T47D (cell line): ENCODE measurements around the gene LMOD2.

Source experiments
- DNase-seq, 2 experiments: peaks; one replicate each; pipeline versions ENCODE4 v3.0.0 to v3.0.0-alpha.2; 2011 to 2012; ENCODE audit warnings: low read depth in 1 of 2, low spot score in 1 of 2
- JUND ChIP-seq: IDR thresholded peaks from 2 replicates; pipeline ENCODE4 v1.6.1; 2012; ENCODE audit warnings: low read depth
- in situ Hi-C: cut with HindIII; loops from 2 replicates; pipeline ENCODE4 v1.10.0; 2016; ENCODE audit warnings: low sequenced_read_pairs, low pct_unique_long_range_greater_than_20kb

Gene LMOD2

GRCh38 chr7:123647106-123647730 lies 8.4 kb upstream of the LMOD2 start:
- no peak for TF ChIP-seq JUND
- no peak for DNase-seq
- in situ Hi-C loops = no loop called here

- in situ Hi-C loops = no loop called here
- no peak for TF ChIP-seq JUND
- DNase-seq = no peak
Measured at GRCh38 chr7:123649964-123650363, 5.7 kb upstream of the LMOD2 start.

DNA sequence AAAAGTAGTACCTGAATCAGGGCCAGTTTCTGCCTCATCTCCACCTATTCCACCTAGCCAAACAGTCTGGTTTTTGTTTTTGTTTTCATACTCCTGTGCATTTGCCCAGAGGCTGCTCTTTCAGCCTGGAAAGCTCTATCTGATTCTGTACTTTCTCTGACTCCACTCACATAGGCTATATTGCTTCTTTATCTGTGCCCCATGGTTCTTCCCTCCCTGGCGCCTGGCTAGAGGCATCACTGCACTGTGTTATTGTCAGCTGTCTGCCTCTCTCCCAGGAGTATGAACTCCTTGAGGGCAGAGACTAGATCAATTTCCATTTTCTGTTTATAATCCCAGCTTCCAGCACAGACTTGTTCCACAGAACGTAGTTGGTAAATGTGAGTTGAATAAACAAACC lies 5.1 kb upstream of the LMOD2 start:
- in situ Hi-C loops = no loop called here
- TF ChIP-seq JUND = no peak

GRCh38 chr7:123652406-123652805 lies 3.3 kb upstream of the LMOD2 start:
- TF ChIP-seq JUND = no peak
- DNase-seq = no peak
- in situ Hi-C loops = no loop called here

More for the DNA sequence above, 5.1 kb upstream of the LMOD2 start:
- DNase-seq = no peak

DNA sequence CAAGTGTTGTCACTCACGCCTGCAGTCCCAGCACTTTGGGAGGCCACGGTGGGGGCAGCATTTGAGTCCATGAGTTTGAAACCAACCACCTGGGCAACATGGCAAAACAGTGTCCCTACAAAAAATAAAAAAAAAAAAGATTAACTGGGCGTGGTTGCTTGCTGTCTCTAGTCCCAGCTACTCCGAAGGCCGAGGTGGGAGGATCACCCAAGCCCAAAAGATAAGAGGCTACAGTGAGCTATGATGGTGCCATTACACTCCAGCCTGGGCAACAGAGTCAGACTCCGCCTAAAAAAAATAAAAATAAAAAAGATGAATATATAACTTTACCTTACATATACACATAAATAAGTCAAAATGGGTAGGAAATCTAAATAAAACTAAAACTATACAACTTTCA lies 2.5 kb upstream of the LMOD2 start:
- no peak for TF ChIP-seq JUND
- no peak for DNase-seq

DNA sequence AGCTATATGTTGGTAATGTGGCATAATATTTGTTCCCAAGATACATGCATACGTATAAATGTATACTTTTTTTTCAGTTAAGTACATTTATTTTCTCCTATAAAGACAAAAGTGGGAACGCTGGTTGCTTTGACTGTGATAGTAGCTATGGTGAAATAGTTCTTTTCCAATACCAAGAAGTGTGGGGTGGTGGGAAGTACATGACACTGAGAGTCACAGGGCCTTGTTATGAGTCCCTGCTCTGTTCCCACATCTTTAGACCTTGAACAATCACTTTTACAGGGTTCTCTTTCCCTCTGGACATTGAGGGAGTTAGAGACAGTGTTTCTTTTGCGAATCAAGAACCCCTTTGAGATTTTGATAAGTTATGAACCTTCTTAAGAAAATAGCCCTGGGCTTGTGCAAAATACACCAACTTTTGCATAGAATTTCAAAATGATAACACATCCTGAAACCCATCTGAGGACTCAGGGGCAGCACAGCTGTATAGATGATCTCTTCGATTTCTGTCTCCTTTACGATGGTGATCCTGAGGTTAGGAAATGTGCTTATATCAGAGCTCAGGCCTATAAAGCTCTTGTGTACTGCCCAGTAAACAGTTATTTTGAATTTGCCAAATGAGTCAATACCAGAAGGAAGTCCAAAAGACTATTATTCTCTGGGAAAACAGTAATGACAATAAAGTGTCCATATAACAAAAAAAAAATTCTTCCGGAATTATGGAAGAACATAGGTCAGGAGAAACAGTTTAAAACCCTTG lies 1.1 kb downstream of the LMOD2 start:
- no peak for TF ChIP-seq JUND
- DNase-seq = no peak
- in situ Hi-C loops = no loop called here

More for the DNA sequence above, 2.5 kb upstream of the LMOD2 start:
- in situ Hi-C loops = no loop called here

DNA sequence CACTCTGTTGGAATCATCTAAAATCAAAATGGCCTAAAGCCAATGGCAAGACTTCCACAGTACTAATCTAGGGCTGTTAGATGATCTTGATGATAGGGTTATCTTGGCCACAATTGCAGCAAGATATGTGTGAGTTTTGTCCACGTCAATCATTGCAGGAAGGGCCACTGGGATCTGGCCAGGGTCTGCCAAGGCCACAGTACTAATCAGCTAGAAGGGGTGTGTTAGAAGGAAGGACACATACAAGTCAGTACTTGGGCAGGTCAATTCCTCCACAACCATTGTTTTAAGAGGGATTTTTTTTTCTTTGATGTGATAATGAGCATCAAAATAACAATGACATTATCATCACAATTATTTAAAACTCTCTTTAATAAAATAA lies 1.6 kb downstream of the LMOD2 start:
- DNase-seq = no peak
- TF ChIP-seq JUND = no peak
- in situ Hi-C loops = no loop called here

GRCh38 chr7:123658023-123658422 lies 2.4 kb downstream of the LMOD2 start:
- in situ Hi-C loops = no loop called here

GRCh38 chr7:123660514-123661354 lies 5.1 kb downstream of the LMOD2 start:
- no peak for TF ChIP-seq JUND
- no peak for DNase-seq
- in situ Hi-C loops = no loop called here

More at GRCh38 chr7:123658023-123658422, 2.4 kb downstream of the LMOD2 start:
- no peak for DNase-seq
- TF ChIP-seq JUND = no peak

- DNase-seq = no peak
- no peak for TF ChIP-seq JUND
- in situ Hi-C loops = no loop called here
Measured at GRCh38 chr7:123661765-123662164, 6.1 kb downstream of the LMOD2 start.

- in situ Hi-C loops = no loop called here
Measured at GRCh38 chr7:123662293-123662692, 6.6 kb downstream of the LMOD2 start.

GRCh38 chr7:123662755-123663154 lies 7.1 kb downstream of the LMOD2 start:
- in situ Hi-C loops = no loop called here
- TF ChIP-seq JUND = no peak
- no peak for DNase-seq

More at GRCh38 chr7:123662293-123662692, 6.6 kb downstream of the LMOD2 start:
- no peak for DNase-seq
- TF ChIP-seq JUND = no peak

DNA sequence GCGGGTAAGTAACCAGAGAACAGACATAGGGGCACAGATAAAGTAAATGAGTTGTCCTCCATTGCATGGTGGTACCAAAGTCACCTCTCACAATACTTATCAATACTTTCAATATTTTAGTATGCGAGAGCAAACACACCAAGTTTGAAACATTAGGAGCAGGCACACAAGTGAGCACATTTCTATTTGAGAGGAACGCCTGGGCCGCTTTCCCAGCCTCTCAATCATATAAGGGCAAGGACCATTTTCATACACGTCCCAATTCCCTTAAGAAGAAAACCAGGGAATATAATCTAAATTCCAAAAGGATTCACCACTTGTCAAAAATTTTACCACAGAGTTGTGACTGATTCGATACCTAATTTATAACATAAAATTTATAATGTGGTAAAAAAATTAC lies 7.5 kb downstream of the LMOD2 start:
- no peak for TF ChIP-seq JUND
- no peak for DNase-seq
- in situ Hi-C loops = no loop called here
